Lower leg skin (tissue), 4 donors: Measurements from ENCODE around the gene PCGF3. TPM values are rescaled to one million over a fixed set of nuclear protein-coding genes. Genes with fewer than 3 reads are reported as not detected.
"Not testable (repeated sequence)": the region's sequence is repeated elsewhere in the genome, so short reads cannot be mapped to it uniquely, and the experiment has no call there.

ENCODE experiments used
- DNase-seq, 2 donors: peaks; one replicate each; pipeline ENCODE4 v3.0.0-alpha.2; 2019; ENCODE audit warnings: low spot score in 2 of 2
- H3K4me3 ChIP-seq: fragments of 200-600 bp; sonication (generic); 2 replicates; pipeline ENCODE4 v1.5.1; 2017; ENCODE audit warnings: mild to moderate bottlenecking, low read depth; ENCODE audit not compliant: poor library complexity, severe bottlenecking
- POLR2A ChIP-seq, 2 donors: fragments of 450-650 bp; IDR thresholded peaks; one replicate each; pipeline ENCODE4 v1.6.1; 2016 to 2017; ENCODE audit warnings: antibody characterized with exemption in 2 of 2, mild to moderate bottlenecking in 1 of 2, moderate library complexity in 1 of 2
- WGBS, 2 donors: methylation state at CpG; one replicate each; pipeline ENCODE4 v1.1.5; 2018; 5-methylcytosine and 5-hydroxymethylcytosine counted together
- intact Hi-C: fragments of 100-400 bp; cut with DNase I; formaldehyde crosslinking; loops from one replicate; pipeline ENCODE4 v1.15.0; 2023; ENCODE audit warnings: low total_unique reads
- total RNA-seq, 4 donors: library from RNA; depleted of rRNA; stranded (reverse); fragments of >200 nt; gene quantifications; one replicate each; pipeline ENCODE4 v1.1.0, GENCODE V29; 2016
- TF ChIP-seq, protein P1 (sequence below), 3 donors: fragments of 450-650 bp; IDR thresholded peaks; one replicate each; pipeline ENCODE4 v1.5.1; 2016; ENCODE audit warnings: antibody characterized with exemption in 3 of 3, mild to moderate bottlenecking in 3 of 3, moderate library complexity in 2 of 3

The PCGF3 gene
- total RNA-seq, 4 donors from 2014 or later = 55.2 to 102 (median 72.3) TPM

GRCh38 chr4:773214-773613 lies 67.6 kb downstream of the PCGF3 start:
- H3K4me3 ChIP-seq = no peak overlapping the region
- TF ChIP-seq, protein P1, sequence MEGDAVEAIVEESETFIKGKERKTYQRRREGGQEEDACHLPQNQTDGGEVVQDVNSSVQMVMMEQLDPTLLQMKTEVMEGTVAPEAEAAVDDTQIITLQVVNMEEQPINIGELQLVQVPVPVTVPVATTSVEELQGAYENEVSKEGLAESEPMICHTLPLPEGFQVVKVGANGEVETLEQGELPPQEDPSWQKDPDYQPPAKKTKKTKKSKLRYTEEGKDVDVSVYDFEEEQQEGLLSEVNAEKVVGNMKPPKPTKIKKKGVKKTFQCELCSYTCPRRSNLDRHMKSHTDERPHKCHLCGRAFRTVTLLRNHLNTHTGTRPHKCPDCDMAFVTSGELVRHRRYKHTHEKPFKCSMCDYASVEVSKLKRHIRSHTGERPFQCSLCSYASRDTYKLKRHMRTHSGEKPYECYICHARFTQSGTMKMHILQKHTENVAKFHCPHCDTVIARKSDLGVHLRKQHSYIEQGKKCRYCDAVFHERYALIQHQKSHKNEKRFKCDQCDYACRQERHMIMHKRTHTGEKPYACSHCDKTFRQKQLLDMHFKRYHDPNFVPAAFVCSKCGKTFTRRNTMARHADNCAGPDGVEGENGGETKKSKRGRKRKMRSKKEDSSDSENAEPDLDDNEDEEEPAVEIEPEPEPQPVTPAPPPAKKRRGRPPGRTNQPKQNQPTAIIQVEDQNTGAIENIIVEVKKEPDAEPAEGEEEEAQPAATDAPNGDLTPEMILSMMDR (IDR thresholded peaks at IDR 0.05) = no peak
- intact Hi-C loops = no loop called here
- DNase-seq = no peak
- 72 to 75% methylated on average over 9 of the region's 9 CpGs for WGBS, 2 donors

DNA sequence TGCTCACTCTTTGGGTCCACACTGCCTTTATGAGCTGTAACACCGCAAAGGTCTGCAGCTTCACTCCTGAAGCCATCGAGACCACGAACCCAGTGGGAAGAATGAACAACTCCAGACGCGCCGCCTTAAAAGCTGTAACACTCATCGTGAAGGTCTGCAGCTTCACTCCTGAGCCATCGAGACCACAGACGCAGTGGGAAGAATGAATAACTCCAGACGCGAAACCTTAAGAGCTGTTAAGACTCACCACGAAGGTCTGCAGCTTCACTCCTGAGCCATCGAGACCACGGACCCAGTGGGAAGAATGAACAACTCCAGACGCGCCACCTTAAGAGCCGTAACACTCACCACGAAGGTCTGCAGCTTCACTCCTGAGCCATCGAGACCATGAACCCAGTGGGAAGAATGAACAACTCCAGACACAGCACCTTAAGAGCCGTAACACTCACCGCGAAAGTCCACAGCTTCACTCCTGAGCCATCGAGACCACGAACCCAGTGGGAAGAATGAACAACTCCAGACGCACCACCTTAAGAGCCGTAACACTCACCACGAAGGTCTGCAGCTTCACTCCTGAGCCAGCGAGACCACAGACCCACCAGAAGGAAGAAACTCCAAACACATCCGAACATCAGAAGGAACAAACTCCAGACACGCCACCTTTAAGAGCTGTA lies 68.9 kb downstream of the PCGF3 start:
- WGBS, 2 donors = 92 to 93% methylated on average over 30 of the region's 30 CpGs
- intact Hi-C loops, DNase-seq, H3K4me3 ChIP-seq: not testable (repeated sequence)

GRCh38 chr4:775485-775884 lies 69.9 kb downstream of the PCGF3 start:
- H3K4me3 ChIP-seq, intact Hi-C loops, DNase-seq: not testable (repeated sequence)
- 96 to 97% methylated on average over 2 of the region's 2 CpGs for WGBS, 2 donors

DNA sequence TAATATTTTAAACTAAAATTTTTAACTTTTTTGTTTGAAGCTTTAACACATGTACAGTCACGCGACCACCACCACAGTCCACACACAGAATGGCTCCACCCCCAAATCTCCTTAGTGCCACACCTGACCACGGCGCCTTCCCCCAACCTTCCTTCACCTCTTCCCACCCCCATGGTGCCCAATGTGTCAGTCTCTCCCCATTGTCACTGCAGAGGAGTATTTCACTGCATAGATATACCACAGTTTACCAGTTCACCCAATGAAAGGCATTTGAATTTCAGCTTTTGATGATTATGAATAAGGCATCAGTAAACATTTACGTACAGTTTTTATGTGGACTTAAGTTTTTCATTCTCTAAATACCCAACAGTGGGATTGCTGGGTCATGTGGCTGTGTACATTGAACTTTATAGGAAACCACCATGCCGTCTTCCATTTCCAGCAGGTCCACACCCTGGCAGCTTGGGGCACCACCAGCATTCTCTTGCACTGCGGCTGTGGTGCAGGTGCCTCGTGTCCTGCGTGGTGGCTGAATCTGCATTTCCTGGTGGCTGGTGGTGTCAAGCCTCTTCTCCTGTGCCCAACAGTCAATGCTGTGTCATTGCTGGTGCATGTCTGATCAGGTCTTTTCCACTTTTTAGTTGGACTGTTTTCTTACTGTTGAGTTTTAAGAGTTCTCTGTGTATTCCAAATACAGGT lies 71.3 kb downstream of the PCGF3 start:
- no peak for TF ChIP-seq POLR2A (IDR thresholded peaks at IDR 0.05)
- TF ChIP-seq, protein P1 (IDR thresholded peaks at IDR 0.05) = no peak
- H3K4me3 ChIP-seq = no peak overlapping the region
- intact Hi-C loops = no loop called here
- no peak for DNase-seq
- 95 to 96% methylated on average over 9 of the region's 9 CpGs for WGBS, 2 donors

- TF ChIP-seq, protein P1 (IDR thresholded peaks at IDR 0.05) = no peak
- no peak for TF ChIP-seq POLR2A (IDR thresholded peaks at IDR 0.05)
- DNase-seq = no peak
- intact Hi-C loops = no loop called here
- no peak overlapping the region for H3K4me3 ChIP-seq
- 82 to 96% methylated on average over 6 of the region's 6 CpGs for WGBS, 2 donors
Measured at GRCh38 chr4:777520-778262, 72.1 kb downstream of the PCGF3 start.

DNA sequence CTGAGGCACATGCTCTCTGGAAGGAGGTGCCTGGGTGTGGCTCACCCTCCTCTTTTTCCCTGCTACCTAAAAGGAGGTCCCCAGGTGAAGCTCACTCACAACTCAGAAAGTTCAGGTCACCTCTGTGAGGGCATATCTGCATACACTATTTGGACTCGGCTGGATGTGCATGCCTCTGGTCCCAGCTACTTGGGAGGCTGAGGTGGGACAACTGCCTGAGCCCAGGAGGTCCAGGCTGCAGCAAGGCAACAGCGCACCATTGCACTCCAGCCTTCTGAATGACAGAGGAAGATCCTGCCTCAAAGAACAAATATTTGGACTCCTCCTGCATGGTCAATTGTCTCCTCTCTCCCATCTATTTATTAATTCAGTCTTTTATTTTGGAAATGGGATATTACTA lies 73.9 kb downstream of the PCGF3 start:
- no peak for DNase-seq
- WGBS, 2 donors = 100% methylated on average over 2 of the region's 2 CpGs
- no peak overlapping the region for H3K4me3 ChIP-seq
- intact Hi-C loops = no loop called here
- TF ChIP-seq POLR2A (IDR thresholded peaks at IDR 0.05) = no peak
- TF ChIP-seq, protein P1 (IDR thresholded peaks at IDR 0.05) = no peak

- H3K4me3 ChIP-seq, DNase-seq, intact Hi-C loops: not testable (repeated sequence)
- WGBS, 2 donors = 62 to 72% methylated on average over 10 of the region's 10 CpGs
Measured at GRCh38 chr4:780255-780654, 74.6 kb downstream of the PCGF3 start.
